Right atrium auricular region (tissue), 2 donors: Measurements from ENCODE around the gene ST6GAL2. TPM values are rescaled to one million over a fixed set of nuclear protein-coding genes. Genes with fewer than 3 reads are reported as not detected.

Source experiments
- DNase-seq: peaks from one replicate; pipeline ENCODE4 v3.0.0-alpha.2; 2019; ENCODE audit warnings: low spot score
- H3K27ac ChIP-seq, 2 donors: fragments of 200-600 bp; sonication (generic); 1 replicate in 1 of 2; 2 replicates in 1 of 2; pipeline ENCODE4 v1.5.1; 2016 to 2019
- H3K27me3 ChIP-seq, 2 donors: fragments of 200-600 bp; sonication (generic); one replicate each; pipeline versions ENCODE4 v1.5.1 to v1.6.0; 2017 to 2019
- H3K36me3 ChIP-seq: fragments of 200-600 bp; sonication (generic); one replicate; pipeline ENCODE4 v1.5.1; 2016
- H3K4me1 ChIP-seq, 2 donors: fragments of 200-600 bp; sonication (generic); one replicate each; pipeline versions ENCODE4 v1.5.1 to v1.6.0; 2017 to 2019
- H3K4me3 ChIP-seq, 2 donors: fragments of 200-600 bp; sonication (generic); 1 replicate in 1 of 2; 2 replicates in 1 of 2; pipeline ENCODE4 v1.5.1; 2017 to 2019; ENCODE audit warnings: mild to moderate bottlenecking in 1 of 2, moderate library complexity in 1 of 2
- H3K9me3 ChIP-seq, 2 donors: fragments of 200-600 bp; sonication (generic); one replicate each; pipeline ENCODE4 v1.5.1; 2019
- total RNA-seq, 2 donors: library from RNA; depleted of rRNA; stranded (reverse); fragments of >200 nt; gene quantifications; one replicate each; pipeline ENCODE4 v1.1.0, GENCODE V29; 2016
- TF ChIP-seq, protein P1 (sequence below), 2 donors: fragments of 200-600 bp; sonication (generic); IDR thresholded peaks; one replicate each; pipeline ENCODE4 v1.5.1; 2019; ENCODE audit warnings: antibody characterized with exemption in 2 of 2

ST6GAL2 gene
- total RNA-seq, 2 donors from 2014 or later, result 0.59 to 0.67 TPM

DNA sequence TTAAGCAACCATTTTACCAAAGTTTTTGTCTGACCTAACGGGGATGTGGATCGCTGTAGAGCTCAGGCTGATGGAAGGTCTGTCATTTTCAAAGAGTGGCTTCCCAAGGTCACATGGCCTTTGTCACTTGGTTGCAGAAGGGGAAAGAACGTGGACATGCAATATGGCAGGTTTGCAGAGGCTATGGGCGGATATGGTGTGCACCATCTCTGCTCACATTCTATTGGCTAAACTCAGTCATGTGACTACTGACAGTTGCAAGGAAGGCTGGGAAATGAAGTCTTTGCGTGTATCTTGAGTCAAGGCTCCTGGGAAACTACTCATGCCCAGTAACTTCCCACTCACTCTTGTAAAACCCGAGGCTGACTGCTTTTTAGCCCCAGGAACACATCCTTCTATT, 96.8 kb downstream of the ST6GAL2 start:
- Histone ChIP-seq H3K27ac (no peak overlapping the region), H3K4me1 (no peaks in the 10 kb centered on the region), H3K27me3 (no peaks in the 10 kb centered on the region), H3K9me3 (no peaks in the 10 kb centered on the region), H3K36me3 (no peaks in the 10 kb centered on the region), H3K4me3 (no peak overlapping the region)
- DNase-seq, result no peak
- TF ChIP-seq, protein P1, sequence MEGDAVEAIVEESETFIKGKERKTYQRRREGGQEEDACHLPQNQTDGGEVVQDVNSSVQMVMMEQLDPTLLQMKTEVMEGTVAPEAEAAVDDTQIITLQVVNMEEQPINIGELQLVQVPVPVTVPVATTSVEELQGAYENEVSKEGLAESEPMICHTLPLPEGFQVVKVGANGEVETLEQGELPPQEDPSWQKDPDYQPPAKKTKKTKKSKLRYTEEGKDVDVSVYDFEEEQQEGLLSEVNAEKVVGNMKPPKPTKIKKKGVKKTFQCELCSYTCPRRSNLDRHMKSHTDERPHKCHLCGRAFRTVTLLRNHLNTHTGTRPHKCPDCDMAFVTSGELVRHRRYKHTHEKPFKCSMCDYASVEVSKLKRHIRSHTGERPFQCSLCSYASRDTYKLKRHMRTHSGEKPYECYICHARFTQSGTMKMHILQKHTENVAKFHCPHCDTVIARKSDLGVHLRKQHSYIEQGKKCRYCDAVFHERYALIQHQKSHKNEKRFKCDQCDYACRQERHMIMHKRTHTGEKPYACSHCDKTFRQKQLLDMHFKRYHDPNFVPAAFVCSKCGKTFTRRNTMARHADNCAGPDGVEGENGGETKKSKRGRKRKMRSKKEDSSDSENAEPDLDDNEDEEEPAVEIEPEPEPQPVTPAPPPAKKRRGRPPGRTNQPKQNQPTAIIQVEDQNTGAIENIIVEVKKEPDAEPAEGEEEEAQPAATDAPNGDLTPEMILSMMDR (IDR thresholded peaks at IDR 0.05), result no peak

DNA sequence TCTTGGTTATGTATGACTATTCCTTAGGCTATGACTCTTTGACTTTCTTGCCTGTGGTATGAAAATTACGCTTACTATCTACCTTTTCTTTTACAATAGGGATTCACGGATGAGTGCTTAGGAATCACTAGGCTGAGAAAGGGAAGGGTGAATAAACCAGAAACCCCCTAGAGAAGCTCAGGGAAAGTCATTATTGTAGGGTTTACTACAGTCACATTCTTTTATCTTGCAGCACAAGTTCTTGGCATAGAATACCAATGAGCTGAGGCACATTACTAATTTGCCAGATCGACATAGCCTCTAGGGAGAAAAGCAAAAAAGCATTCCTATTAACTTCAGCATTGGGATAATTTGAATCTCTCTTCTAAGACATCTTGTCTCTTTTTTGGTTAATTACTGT, 103.3 kb downstream of the ST6GAL2 start:
- TF ChIP-seq, protein P1 (IDR thresholded peaks at IDR 0.05), result no peak
- no peak for DNase-seq
- Histone ChIP-seq H3K27ac (no peak overlapping the region), H3K27me3 (no peaks in the 10 kb centered on the region), H3K4me3 (no peak overlapping the region), H3K36me3 (no peaks in the 10 kb centered on the region), H3K9me3 (no peaks in the 10 kb centered on the region), H3K4me1 (peaks cover 0 to 5% of the 10 kb centered on the region in 2 donors)

DNA sequence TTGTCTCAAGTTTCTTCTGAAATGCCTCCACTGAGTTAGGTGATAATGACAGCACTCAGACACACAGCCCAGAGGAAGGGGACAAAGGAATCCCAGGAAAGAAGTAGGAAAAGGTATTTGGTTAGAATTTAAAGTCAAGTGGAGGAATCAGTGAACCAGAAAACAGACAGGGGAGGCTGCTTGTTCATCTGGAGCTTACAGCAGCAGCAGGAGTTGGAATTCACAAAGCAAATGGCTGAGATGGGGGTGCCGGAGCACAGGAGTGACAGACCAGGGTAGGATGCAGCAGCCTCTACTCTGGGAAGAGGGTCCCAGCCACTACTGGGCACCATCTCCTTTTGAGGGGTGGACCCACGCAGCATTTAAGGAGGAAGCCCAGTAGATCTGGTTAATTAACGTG, 104.8 kb downstream of the ST6GAL2 start:
- TF ChIP-seq, protein P1 (IDR thresholded peaks at IDR 0.05), result no peak
- Histone ChIP-seq H3K4me3 (no peak overlapping the region), H3K4me1 (peaks cover 0 to 5% of the 10 kb centered on the region in 2 donors), H3K27ac (no peak overlapping the region), H3K27me3 (no peaks in the 10 kb centered on the region), H3K36me3 (no peaks in the 10 kb centered on the region), H3K9me3 (no peaks in the 10 kb centered on the region)
- no peak for DNase-seq

DNA sequence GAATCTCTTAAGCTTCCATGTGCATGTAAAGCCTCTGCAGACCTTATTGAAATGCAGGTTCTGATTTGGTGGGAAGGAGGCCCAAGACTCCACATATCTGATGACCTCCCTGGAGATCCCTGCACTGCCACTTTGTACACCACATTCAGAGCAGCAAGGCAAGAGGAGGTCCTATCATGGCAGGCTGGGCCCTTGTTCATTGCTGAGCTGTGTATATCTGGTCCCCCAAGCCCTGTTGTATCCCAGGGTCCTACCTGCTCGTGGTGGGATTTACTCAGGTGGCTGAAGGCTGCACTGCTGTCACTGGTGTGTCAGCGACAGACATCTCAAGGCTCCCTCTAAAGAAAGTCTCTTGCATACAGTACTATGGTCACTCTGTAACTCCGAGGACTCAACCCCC, 114.2 kb downstream of the ST6GAL2 start:
- no peak for DNase-seq
- no peaks in the 10 kb centered on the region for H3K27me3 ChIP-seq
- H3K9me3 ChIP-seq, result no peaks in the 10 kb centered on the region
- no peak overlapping the region for H3K4me3 ChIP-seq
- no peaks in the 10 kb centered on the region for H3K4me1 ChIP-seq
- TF ChIP-seq, protein P1 (IDR thresholded peaks at IDR 0.05), result no peak
- no peak overlapping the region for H3K27ac ChIP-seq
- no peaks in the 10 kb centered on the region for H3K36me3 ChIP-seq

DNA sequence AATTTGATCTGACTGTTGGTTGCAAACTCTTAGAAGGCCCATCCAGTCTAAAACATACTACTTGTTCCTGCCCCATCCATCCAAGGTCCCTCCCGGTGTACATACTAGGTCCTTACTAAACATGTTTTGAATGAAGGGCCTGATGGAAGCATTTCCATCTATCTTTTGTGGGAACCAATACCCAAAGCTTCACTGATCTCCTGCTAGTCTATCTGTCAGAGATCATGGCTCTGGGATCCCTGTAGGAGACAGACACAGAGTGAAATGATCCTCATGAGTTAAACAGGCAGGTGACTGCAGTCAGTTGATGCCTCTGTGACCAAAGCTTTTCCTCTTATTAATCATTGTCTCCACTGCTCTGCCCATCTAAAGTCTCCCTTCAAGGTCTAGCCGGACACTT, 115.0 kb downstream of the ST6GAL2 start:
- H3K4me1 ChIP-seq, result no peaks in the 10 kb centered on the region
- no peak overlapping the region for H3K27ac ChIP-seq
- no peaks in the 10 kb centered on the region for H3K36me3 ChIP-seq
- H3K4me3 ChIP-seq, result no peak overlapping the region
- no peak for DNase-seq
- TF ChIP-seq, protein P1 (IDR thresholded peaks at IDR 0.05), result no peak
- no peaks in the 10 kb centered on the region for H3K9me3 ChIP-seq
- H3K27me3 ChIP-seq, result no peaks in the 10 kb centered on the region

DNA sequence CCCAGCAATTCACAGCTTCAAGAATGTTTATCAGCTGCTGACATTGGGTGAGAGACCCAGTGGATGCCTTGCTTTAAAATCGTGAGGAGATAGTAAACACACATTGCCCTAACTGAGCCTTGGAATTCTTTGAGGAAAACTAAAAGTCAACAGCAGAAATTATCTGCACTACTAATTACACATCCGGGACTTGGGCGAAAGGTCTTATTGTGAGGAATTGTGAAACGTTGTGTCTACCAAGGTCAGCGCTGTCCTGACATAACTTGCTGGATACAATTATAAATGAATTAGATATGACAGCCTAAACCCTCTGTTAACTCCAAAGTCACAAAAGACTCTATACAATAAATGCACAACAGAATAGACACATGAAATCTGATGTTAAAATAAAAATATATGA, 121.4 kb downstream of the ST6GAL2 start:
- Histone ChIP-seq H3K36me3 (no peaks in the 10 kb centered on the region), H3K27me3 (no peaks in the 10 kb centered on the region), H3K4me3 (no peak overlapping the region), H3K4me1 (no peaks in the 10 kb centered on the region), H3K27ac (no peak overlapping the region), H3K9me3 (no peaks in the 10 kb centered on the region)
- TF ChIP-seq, protein P1 (IDR thresholded peaks at IDR 0.05), result no peak
- no peak for DNase-seq
